Stimulated activated CD4-positive, alpha-beta T cell treated with anti-CD3 and anti-CD28 coated beads, Interleukin-12 subunit alpha, Interleukin-12 subunit beta, amount 100 ng/mL, for 4 hours (primary cell): ENCODE results near the gene CPOX.

Source experiments
- DNase-seq: peaks from one replicate; pipeline ENCODE4 v3.0.0-alpha.2; 2020

CPOX gene

GRCh38 chr3:98594628-98595324 is 1.4 kb upstream of the CPOX start:
- no peak for DNase-seq

GRCh38 chr3:98592345-98592935 is 971 bp downstream of the CPOX start:
- no peak for DNase-seq

DNA sequence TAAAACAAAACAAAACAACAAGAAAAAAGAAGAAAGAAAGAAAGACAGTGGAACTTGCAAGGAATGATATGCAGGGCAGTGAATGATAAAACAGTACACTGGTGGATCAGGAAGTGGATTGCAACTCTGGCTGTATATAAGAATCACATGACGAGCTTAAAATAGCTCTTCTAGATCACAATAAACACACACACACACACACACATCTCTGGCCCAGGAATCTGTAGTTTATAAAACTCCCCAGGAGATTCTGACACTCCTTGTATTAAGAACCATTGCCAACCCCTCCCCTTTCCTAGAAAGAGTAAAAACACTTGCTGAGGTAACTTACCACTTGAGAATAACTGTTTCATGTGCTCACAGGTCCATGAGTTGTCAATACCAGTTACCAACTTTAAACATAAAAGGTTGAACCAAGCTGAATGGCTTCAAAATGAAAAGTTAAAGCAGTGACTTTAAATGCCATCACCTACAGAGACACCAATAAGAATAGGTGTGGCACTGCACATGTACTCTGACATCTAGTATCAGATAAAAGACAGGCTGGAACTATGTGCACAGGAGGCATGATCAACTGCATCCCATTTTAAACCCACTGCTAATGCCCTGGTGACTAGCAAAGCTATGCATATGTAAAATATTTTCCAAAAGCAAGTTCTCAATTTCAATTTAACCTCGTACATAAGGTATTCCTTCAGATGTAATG is 3.9 kb downstream of the CPOX start:
- DNase-seq = no peak

- no peak for DNase-seq
Measured at GRCh38 chr3:98588065-98588464, 5.3 kb downstream of the CPOX start.

DNA sequence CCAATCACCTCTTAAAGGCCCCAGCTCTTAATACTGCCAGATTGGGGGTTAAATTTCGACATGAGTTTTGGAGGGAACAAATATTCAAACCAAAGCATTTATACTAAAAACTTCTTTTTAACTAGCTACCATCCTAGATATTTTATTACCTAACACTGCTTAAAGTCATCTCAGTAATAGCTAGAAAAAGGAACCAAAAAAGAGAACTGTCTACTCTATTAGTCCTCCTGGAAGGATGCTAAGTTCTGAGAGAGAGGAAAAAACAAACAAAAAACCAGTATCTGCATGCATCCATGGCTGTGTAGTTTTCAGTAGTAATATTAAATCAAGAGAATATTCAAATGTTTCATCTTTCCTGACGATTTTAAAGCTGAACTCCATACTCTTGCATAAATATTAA is 5.8 kb downstream of the CPOX start:
- no peak for DNase-seq

GRCh38 chr3:98584547-98584946 is 8.9 kb downstream of the CPOX start:
- DNase-seq = no peak

- no peak for DNase-seq
Measured at GRCh38 chr3:98583766-98584165, 9.6 kb downstream of the CPOX start.

GRCh38 chr3:98582042-98582441 is 11.4 kb downstream of the CPOX start:
- DNase-seq = no peak

- no peak for DNase-seq
Measured at GRCh38 chr3:98581474-98581873, 11.9 kb downstream of the CPOX start.

GRCh38 chr3:98580401-98581386 is 12.7 kb downstream of the CPOX start:
- DNase-seq = no peak

DNA sequence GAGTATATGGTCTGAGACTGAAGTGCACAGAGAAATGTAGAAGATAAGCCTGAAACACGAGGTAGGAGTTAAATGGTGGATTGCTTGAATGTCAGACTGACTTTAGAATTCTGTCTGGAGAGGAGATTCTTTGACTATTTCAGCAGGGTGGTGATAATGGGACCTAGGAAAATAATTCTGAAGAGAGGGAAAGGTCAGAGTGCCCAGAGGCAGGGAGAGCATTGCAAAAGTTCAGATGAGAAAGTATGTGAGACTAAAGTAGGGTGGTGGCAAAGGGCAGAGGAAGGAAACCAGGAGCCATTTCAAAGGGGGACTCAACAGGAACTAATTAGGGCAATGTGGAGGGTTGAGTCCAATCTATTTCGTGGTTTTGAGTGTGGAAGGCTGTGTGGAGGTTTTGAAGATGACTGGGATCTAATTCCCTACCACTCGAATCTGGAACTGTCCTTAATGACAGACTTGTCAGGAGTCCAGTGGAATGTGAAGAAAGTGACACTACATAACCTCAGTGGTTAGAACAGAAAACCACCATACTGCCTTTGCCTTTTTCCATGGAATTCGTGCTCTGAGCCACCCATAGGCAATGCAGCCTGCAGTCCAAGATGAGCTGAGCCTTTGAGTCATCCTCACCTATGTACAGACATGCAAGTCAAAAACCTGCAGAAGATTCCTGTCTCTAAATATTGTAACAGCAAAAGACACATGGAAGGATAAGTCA is 16.1 kb downstream of the CPOX start:
- DNase-seq = no peak

DNA sequence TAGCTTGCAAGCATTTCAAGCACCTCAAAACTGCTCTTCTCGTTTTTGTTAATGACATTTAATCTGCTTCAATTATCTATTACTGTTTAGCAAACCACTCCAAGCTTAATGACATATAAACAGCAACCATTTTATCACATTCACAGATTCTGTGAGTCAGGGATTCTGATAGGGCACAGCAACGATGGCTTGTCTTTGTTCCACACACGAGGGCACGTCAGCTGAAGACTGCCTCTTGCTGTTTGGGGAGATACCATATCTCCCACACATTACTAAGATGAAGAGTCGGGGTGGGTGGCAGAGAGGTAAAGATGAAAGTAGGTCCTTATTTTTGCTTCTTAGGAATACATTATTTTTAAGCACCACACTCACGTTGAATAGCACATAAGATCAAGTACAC is 19.3 kb downstream of the CPOX start:
- DNase-seq = no peak

DNA sequence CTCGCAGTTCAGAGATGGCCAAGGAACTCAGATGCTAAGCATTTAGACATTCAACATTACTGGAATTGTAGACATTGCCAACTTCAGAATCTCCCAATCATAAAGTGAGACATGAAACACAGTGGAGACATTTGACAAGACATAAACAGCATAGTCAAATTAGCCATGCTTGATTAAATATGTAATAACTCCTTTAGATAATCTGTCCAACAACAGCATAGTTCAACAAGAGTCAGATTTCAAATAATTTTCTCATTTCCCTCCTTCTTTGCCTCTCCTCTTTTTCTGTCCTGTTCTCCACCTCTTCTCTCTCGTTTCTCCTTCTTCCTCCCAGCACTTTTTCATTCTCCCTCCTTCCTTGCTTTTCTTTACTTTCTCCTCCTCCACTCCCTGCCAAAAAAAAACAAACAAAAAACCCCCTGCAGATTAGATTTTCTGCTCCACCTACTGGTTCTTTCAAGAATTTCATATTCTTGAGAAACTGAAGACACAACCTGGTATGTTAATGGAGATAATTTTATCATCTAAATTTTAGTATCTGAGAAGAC is 20.2 kb downstream of the CPOX start:
- no peak for DNase-seq

GRCh38 chr3:98568402-98568801 is 25.0 kb downstream of the CPOX start:
- no peak for DNase-seq

- no peak for DNase-seq
Measured at GRCh38 chr3:98567666-98568270, 25.6 kb downstream of the CPOX start.

DNA sequence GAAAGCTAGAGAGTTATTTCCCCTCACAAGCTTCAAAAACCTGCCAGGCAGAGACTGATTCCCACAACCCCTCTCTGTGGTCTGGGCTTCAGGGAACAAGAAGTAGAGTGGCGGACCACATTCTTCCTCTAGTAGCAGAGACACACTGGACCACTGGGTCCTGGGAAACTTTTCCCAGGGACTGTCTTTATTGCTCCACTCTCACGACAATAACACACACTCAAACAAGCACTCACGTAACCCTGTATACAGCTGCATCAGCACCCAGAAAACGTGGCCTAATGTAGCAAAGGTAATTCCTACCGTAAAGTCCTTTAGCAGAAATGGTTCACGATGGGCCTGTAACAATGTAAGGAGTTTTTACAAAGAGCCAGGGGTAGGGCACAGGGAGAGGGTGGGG is 27.6 kb downstream of the CPOX start:
- DNase-seq = no peak

DNA sequence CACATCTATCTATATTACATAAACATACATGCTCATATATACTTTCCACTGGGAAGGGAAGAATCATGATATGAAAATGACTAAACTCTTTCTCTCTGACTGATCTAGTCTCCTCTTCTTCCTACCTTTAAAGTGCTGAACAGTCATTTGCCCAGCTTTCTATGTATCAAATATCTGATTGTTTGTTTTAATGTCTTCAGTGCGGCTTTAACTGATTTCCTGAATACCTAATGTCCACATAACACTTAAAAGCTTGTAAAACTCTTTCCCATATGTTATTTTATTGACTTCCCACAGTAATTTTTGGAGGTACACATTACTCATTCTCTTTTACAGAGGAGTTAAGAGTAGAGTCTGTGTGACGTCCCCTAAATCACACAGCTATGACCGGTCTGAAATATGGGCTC is 28.2 kb downstream of the CPOX start:
- DNase-seq = no peak

GRCh38 chr3:98564282-98565005 is 29.0 kb downstream of the CPOX start:
- no peak for DNase-seq

DNA sequence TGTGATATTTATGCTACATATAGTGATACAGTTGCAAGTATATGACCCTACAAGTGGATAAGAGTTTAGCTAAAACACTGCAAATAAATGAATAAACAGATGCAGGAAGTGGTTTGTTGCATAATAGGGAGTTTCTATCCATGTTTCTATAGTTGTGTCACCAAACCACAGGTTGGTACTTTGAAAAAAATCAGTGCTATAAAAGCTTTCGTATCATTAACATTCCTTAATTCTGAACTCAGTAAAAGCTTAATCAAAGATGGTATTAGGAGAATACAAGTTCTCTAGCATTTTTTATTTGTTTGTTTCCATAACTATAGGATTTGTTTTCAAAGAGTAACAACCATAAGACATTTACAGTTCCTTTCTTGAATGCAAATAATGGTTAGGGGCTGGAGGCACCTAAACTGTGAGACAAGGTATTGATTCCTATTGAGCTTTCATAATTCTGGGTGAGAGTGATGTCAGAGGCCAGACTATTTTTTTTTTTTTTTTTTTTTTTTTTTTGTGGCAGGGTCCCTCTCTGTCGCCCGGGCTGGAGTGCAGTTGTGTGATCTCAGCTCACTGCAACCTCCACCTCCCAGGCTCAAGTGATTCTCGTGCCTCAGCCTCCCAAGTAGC is 29.6 kb downstream of the CPOX start:
- no peak for DNase-seq

- DNase-seq = no peak
Measured at GRCh38 chr3:98561727-98562521, 31.5 kb downstream of the CPOX start.
